ENCODE results near the gene MTA3.
"Not testable (repeated sequence)": the region's sequence is repeated elsewhere in the genome, so short reads cannot be mapped to it uniquely, and the experiment has no call there.

MTA3 gene

GRCh38 chr2:42613281-42614064 is 45.0 kb downstream of the MTA3 start:
- DNase-seq (ENCODE audit: low spot score), result no peak

- DNase-seq (ENCODE audit: low spot score), result no peak
Observed at GRCh38 chr2:42614838-42615237, 46.4 kb downstream of the MTA3 start.

- no peak for DNase-seq (ENCODE audit: low spot score)
Observed at GRCh38 chr2:42618116-42618515, 49.7 kb downstream of the MTA3 start.

GRCh38 chr2:42618972-42619371 is 50.5 kb downstream of the MTA3 start:
- DNase-seq (ENCODE audit: low spot score), result no peak

DNA sequence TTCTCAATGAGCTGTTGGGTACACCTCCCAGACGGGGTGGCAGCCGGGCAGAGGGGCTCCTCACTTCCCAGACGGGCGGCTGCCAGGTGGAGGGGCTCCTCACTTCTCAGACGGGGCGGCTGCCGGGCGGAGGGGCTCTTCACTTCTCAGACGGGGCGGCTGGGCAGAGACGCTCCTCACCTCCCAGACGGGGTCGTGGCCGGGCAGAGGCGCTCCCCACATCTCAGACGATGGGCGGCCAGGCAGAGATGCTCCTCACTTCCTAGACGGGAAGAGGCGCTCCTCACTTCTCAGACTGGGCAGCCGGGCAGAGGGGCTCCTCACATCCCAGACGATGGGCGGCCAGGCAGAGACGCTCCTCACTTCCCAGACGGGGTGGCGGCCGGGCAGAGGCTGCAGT is 53.2 kb downstream of the MTA3 start:
- not testable (repeated sequence) for DNase-seq (ENCODE audit: low spot score)

- no peak for DNase-seq (ENCODE audit: low spot score)
Observed at GRCh38 chr2:42622943-42623676, 54.7 kb downstream of the MTA3 start.

DNA sequence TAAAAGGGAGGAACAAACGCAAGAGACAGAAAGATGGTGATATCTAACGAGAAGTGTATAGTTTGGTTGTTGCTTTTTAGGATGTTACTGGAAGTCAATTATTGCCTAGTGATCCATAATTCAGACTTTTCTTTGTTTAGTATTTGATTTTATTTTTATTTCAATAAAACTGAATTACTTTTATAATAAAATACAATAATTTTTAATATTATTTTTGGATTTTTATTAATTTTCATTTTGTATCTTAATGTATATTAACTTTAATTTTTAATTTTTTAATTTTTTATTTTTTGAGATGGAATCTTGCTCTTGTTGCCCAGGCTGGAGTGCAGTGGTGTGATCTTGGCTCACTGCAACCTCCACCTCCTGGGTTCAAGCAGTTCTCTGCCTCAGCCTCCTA is 55.6 kb downstream of the MTA3 start:
- DNase-seq (ENCODE audit: low spot score), result no peak

- DNase-seq (ENCODE audit: low spot score), result not testable (repeated sequence)
Observed at GRCh38 chr2:42628024-42628423, 59.6 kb downstream of the MTA3 start.

DNA sequence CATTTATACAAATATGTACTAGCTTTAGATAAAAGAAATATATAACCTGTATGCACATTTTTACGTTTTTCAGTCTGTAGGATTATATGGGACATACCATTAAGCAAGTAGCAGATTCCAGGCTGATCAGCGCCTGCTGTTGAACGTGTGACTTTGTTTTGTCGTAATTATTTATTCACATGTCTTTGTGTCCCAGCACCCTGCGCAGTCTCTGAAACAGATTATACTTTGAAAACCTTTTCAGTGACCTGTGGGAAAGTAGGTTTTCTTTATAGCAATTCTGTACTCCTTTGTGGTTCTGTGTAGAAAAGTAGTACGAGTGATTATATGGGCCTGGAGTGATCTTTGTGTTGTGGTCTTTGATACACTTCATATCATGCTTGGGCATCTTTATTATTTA is 68.5 kb downstream of the MTA3 start:
- no peak for DNase-seq (ENCODE audit: low spot score)

GRCh38 chr2:42638080-42638784 is 69.8 kb downstream of the MTA3 start:
- DNase-seq (ENCODE audit: low spot score), result no peak

- no peak for DNase-seq (ENCODE audit: low spot score)
Observed at GRCh38 chr2:42639340-42640077, 71.1 kb downstream of the MTA3 start.

GRCh38 chr2:42640261-42640660 is 71.8 kb downstream of the MTA3 start:
- DNase-seq (ENCODE audit: low spot score), result no peak

DNA sequence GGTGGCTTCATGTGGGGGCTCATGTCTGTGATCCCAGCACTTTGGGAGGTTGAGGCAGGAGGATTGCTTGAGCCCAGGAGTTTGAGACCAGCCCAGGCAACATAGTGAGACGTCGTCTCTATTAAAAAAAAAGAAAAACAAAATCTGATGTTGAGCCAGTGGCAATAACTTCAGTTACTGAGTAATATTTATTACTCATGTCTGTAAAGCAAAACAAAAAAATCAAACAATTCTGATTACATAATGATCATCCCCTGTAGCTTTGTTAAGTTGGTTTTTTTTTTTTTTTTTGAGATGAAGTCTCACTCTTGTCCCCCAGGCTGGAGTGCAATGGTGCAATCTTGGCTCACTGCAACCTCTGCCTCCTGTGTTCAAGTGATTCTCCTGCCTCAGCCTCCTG is 73.9 kb downstream of the MTA3 start:
- DNase-seq (ENCODE audit: low spot score), result not testable (repeated sequence)

DNA sequence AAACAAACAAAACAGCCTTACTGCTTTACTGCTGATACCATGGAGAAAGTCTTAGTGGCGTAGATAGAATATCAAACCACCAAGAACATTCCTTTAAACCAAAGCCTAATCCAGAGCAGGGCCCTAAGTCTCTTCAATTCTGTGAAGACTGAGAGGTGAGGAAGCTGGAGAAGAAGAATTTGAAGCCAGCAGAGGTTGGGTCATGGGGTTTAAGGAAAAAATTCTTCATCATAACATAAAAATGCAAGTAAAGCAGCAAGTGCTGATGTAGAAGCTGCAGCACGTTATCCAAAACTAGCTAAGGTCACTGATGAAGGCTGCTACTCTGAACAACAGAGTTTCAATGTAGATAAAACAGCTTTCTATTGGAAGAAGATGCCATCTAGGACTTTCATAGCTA is 77.1 kb downstream of the MTA3 start:
- DNase-seq (ENCODE audit: low spot score), result no peak

GRCh38 chr2:42648796-42649195 is 80.4 kb downstream of the MTA3 start:
- DNase-seq (ENCODE audit: low spot score), result no peak

GRCh38 chr2:42651057-42651456 is 82.6 kb downstream of the MTA3 start:
- DNase-seq (ENCODE audit: low spot score), result no peak

GRCh38 chr2:42652086-42652485 is 83.7 kb downstream of the MTA3 start:
- DNase-seq (ENCODE audit: low spot score), result peak; percentile 4

GRCh38 chr2:42653039-42653438 is 84.6 kb downstream of the MTA3 start:
- no peak for DNase-seq (ENCODE audit: low spot score)

- DNase-seq (ENCODE audit: low spot score), result no peak
Observed at GRCh38 chr2:42653908-42654445, 85.5 kb downstream of the MTA3 start.

DNA sequence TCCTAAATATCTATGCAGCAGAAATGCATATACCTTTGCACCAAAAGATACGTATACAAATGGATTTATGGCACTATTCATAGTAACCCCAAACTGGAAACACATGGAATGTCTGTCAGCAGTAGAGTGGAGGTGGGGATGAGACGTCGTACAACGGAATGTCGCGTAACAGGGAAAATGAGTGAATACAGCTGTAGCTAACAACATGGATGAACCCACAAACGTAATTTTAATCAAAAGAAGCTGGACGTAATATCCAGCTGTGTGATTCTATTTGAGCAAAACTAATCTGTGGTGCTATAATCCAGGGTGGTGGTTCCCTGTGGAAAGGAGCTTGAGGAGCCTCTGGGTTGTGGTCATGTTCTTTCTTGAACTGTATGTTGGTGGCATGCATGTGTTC is 89.9 kb downstream of the MTA3 start:
- DNase-seq (ENCODE audit: low spot score), result no peak

DNA sequence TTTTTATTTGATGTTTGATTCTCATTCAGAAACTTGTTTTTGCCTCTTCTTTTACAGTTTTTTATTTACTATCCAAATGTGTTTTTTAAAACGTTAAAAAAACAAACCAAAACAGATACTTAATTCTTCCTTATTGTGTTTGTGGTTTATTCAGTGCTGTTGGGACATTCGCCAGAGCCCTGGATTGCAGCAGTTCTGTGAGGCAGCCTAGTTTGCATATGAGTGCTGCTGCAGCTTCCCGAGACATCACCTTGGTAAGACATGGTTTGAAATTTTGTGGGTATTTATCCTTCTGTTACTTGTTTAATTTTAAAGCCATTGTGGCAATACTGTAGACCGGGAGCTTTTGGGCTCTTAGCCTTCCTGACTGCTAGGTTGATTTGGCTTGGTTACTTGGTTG is 91.2 kb downstream of the MTA3 start:
- DNase-seq (ENCODE audit: low spot score), result no peak
